Measurements from ENCODE around the gene KCNN2.

KCNN2 gene

DNA sequence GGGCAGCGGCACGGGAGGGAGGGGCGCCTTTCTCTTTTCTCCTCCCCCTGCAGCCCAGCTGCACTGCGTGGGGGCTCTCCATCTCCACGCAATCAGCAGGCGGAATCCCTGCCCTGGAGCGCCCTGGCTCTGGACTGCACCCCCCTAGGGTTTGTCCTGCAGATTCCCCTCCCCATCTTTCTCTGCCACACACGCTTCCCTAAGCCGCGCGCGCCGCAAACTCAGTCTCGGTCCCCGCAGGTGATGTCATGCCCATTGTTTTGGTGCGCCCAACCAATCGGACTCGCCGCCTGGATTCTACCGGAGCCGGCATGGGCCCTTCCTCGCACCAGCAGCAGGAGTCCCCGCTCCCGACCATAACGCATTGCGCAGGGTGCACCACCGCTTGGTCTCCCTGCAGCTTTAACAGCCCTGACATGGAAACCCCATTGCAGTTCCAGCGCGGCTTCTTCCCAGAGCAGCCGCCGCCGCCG, at the start of gene KCNN2:
KCNN2 (plus strand) TSS at position 347 of the 473 bp plus-strand sequence; CDS start at position 417, 70 bp downstream.
- ATAC-seq (no peak), DNase-seq (ENCODE audit: low spot score in 2 of 2) (no peak)
- Mint-ChIP-seq H3K4me1 (peaks cover 5% of the 10 kb centered on the region), H3K9me3 (no peaks in the 10 kb centered on the region), H3K4me3 (no peak within 1 kb of the TSS), H3K27ac (no peak within 1 kb of the TSS), H3K36me3 (no peaks in the 10 kb centered on the region)

DNA sequence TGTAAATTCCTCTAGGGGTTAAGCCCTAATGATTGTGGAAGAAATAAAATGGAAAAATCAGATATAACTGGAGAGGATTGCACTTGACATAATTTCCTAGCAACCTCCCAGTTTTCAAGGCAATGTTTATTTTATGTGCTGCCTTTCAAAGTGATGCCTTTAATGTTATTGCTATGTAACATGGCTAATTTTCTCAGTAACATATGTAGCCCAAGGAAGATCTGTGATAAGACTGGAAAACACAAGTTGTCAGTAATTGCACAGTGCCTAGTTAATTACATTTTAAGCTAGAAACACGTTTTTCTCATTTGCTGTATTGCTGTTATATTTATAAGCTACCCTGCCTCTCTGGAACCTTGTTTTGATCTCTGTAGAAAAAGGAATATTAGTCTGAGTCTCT, 49.2 kb upstream of the KCNN2 start:
- DNase-seq (ENCODE audit: low spot score in 2 of 2), result no peak
- no peak overlapping the region for H3K27ac Mint-ChIP-seq
- no peaks in the 10 kb centered on the region for H3K4me1 Mint-ChIP-seq
- H3K4me3 Mint-ChIP-seq, result no peak overlapping the region
- no peaks in the 10 kb centered on the region for H3K9me3 Mint-ChIP-seq
- H3K36me3 Mint-ChIP-seq, result no peaks in the 10 kb centered on the region
- no peak for ATAC-seq

DNA sequence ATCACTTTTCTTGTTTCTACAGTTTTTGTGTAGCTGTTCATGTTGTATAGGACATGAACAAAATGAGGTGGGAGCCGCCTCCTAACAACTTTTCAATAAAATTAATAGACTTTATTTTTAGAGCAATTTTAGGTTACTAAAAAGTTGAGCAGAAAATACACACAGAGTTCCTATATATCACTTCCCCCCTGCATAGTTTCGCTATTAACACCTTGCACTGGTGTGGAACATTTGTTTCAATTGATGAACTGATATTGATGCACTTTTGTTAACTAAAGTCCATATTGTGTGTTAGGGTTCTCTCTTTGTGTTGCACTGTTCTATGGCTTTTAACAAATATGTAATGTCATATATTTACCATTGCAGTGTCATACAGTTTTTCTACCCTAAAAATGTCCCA, 47.8 kb upstream of the KCNN2 start:
- H3K9me3 Mint-ChIP-seq, result no peaks in the 10 kb centered on the region
- ATAC-seq (no peak), DNase-seq (ENCODE audit: low spot score in 2 of 2) (no peak)
- no peak overlapping the region for H3K4me3 Mint-ChIP-seq
- H3K4me1 Mint-ChIP-seq, result no peaks in the 10 kb centered on the region
- no peak overlapping the region for H3K27ac Mint-ChIP-seq
- H3K36me3 Mint-ChIP-seq, result no peaks in the 10 kb centered on the region

DNA sequence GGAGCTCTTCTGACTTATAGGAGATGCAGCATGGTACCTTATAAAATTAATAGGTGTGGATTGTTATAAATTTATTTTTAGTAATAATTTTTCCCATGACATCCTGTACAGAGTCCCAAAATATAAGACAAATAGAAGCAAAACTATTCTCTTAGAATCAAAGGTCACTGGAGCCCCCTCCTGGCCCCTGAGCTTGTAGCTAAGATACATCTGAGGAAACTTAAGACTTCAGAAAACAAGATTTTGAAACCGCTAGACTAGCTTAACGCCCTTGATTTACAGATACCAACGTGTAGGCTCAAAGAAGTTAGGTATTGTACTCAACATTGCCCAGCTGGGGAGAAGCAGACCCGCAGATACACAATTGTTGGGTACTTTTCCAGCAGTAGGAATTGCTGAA, 45.7 kb upstream of the KCNN2 start:
- no peak for ATAC-seq
- Mint-ChIP-seq H3K4me1 (no peaks in the 10 kb centered on the region), H3K9me3 (no peaks in the 10 kb centered on the region), H3K36me3 (no peaks in the 10 kb centered on the region), H3K27ac (no peak overlapping the region), H3K4me3 (no peak overlapping the region)
- no peak for DNase-seq (ENCODE audit: low spot score in 2 of 2)

DNA sequence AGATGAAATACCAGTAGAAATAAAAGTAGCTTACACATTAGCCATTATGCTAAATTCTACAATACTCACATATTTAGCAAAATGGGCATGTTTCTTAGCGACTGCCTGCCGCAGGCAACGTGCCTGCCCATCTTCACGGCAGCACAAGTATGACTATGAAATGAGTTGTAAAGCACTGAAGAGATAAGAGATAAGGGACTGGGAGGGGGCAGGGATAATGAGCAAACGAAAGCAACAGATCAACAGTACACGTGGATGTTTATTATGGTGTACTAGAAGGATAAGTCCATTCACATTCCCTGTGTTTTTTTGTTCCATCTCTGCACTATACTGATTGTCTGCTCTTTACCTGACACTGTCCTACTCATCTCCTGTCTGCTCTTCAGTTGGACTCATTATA, 44.1 kb upstream of the KCNN2 start:
- no peaks in the 10 kb centered on the region for H3K4me1 Mint-ChIP-seq
- DNase-seq (ENCODE audit: low spot score in 2 of 2) (no peak), ATAC-seq (no peak)
- H3K9me3 Mint-ChIP-seq, result no peaks in the 10 kb centered on the region
- no peak overlapping the region for H3K27ac Mint-ChIP-seq
- H3K36me3 Mint-ChIP-seq, result no peaks in the 10 kb centered on the region
- no peak overlapping the region for H3K4me3 Mint-ChIP-seq

DNA sequence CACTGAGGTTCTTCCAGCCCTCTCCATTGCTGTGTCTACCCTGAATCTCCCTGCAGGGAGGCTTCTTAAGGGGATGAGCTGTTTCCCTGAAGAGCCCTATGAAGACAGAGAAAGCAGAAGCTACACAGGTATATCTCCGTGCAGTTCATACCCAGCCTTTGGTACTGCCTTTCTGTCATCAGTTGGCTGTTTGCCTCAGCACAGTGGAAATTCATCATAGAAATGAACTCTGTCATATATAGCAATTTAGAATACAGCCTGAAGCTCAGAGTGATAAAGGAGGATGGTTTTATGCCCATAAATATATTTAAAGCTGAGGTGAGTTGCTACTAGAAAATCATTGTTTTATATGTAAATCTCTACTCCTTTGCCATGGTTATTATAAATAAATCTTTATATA, 42.6 kb upstream of the KCNN2 start:
- no peak for DNase-seq (ENCODE audit: low spot score in 2 of 2)
- Mint-ChIP-seq H3K27ac (no peak overlapping the region), H3K4me1 (no peaks in the 10 kb centered on the region), H3K36me3 (no peaks in the 10 kb centered on the region), H3K9me3 (peaks cover 2% of the 10 kb centered on the region), H3K4me3 (no peak overlapping the region)
- no peak for ATAC-seq

DNA sequence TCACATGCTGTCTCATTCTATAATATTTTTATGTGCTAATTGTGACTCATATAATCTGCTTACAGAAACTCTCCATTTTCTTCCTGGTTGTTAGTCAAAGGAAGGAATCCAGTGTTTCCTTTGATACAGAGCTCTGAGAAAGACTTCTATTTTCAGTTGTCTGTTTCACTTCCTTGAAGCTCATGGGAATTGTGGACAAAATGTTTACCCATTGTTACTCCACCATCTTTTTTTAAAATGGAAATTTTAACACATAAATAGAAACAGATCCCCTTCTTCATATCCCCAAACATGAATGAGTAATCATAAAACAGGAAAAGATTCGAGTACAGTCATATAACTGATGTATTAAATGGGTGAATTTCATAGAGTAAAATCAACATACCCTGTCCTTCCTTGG, 42.0 kb upstream of the KCNN2 start:
- peaks cover 2% of the 10 kb centered on the region for H3K9me3 Mint-ChIP-seq
- H3K4me3 Mint-ChIP-seq, result no peak overlapping the region
- ATAC-seq (no peak), DNase-seq (ENCODE audit: low spot score in 2 of 2) (no peak)
- no peaks in the 10 kb centered on the region for H3K4me1 Mint-ChIP-seq
- H3K27ac Mint-ChIP-seq, result no peak overlapping the region
- no peaks in the 10 kb centered on the region for H3K36me3 Mint-ChIP-seq

DNA sequence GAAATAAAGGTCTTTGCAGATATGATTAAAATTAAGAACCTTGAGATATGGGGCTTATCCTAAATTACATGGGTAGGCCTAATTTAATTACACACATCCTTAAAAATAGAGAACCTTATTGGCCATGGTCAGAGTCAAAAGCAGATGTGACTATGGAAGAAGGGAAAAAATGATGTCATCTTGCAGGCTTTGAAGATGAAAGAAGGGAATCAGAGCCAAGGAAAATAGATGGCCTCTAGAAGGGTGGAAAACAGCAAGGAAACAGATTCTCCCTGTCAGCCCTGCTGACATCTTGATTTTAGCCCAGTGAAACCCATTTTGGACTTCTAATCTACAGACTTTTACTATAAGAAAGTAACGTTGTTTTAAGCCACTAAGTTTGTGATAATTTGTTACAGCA, 37.6 kb upstream of the KCNN2 start:
- Mint-ChIP-seq H3K27ac (no peak overlapping the region), H3K4me1 (no peaks in the 10 kb centered on the region), H3K36me3 (no peaks in the 10 kb centered on the region), H3K9me3 (peaks cover 2% of the 10 kb centered on the region), H3K4me3 (no peak overlapping the region)
- ATAC-seq (no peak), DNase-seq (ENCODE audit: low spot score in 2 of 2) (no peak)

DNA sequence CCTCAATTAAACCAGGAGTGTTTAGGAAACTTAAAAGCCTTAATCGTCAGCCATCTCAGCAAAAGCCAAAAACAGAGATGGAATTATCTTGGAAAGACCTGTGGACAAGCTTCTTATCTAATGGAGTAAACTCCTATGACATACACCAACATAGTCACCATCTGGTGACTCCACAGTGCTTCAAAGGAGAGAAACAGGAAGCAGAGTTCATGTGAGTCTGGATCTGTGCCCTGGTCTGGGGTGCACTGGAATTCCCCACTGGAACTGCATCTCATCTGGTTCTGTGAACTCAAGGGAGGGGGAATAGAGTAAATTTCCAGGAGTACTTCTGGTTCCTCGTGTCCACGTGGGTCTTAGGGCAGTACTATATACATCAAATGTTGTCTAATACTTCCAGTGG, 36.3 kb upstream of the KCNN2 start:
- Mint-ChIP-seq H3K36me3 (no peaks in the 10 kb centered on the region), H3K4me3 (no peak overlapping the region), H3K27ac (no peak overlapping the region), H3K4me1 (no peaks in the 10 kb centered on the region), H3K9me3 (peaks cover 2% of the 10 kb centered on the region)
- DNase-seq (ENCODE audit: low spot score in 2 of 2) (no peak), ATAC-seq (no peak)

DNA sequence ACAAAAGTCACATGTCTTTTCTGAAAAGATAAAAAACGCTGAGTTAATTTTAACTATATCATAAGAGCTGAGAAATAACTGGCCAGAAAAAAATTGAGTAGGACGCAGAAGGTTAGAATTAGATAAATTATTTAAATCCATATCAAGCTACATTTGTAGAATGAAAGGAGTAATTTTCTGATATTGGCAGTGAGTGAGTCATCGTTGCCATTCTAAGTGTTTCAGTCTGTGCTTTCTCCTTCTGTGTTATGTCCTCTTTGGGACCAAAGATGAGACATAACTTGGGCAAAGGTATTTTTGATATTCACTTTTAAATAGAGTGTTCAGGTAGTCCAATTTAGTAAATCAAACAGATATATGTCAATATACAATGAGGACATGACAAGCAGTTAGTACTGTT, 34.4 kb upstream of the KCNN2 start:
- DNase-seq (ENCODE audit: low spot score in 2 of 2) (no peak), ATAC-seq (no peak)
- H3K4me3 Mint-ChIP-seq, result no peak overlapping the region
- no peaks in the 10 kb centered on the region for H3K4me1 Mint-ChIP-seq
- H3K27ac Mint-ChIP-seq, result no peak overlapping the region
- H3K9me3 Mint-ChIP-seq, result peaks cover 2% of the 10 kb centered on the region
- H3K36me3 Mint-ChIP-seq, result no peaks in the 10 kb centered on the region

DNA sequence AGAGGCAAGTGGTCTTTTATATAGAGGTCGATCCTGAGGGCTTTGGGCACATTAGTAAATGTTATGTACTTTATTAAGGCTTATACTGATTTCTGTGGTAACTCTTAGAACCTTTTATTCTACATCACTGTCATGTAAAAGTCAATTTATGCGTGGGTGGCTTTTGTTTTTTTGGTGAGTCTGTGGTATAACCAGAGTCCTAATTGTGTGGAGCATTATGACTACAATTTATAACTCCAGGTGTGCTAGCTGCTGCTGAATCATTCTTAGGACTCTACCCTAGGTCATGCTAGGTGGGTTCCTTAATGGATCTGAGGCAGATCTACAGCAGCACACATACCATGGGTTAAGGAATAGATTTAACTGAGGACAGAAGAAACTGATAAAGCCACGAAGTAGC, 33.9 kb upstream of the KCNN2 start:
- Mint-ChIP-seq H3K4me3 (no peak overlapping the region), H3K36me3 (no peaks in the 10 kb centered on the region)

DNA sequence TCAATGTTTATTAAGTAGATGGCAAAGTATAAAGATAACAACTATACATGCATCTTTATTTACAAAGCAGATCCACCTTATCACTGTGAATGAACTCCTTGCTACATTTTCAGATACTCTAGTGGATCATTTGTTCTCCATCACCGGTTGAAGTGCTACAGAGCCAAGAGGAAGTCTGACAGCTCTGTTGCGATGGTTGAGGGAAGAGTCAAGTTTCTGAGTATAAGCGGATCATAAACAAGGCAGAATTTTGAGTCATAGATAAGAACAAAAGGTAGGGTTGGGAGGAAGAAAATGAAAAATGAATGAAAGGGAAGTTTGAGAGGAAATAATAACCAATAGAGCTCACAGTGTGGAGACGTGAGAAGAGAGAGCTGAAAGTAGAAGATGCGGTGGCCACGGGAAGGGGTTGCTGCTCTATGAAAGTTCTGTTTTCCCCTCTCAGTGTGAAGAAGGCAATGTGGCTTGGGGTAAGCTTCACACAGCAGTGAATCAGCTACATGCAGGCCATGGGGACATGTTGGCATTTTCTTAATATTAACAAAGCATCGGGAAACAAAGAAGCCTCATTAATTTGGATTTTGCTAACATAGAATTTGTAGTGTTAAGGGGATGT, 30.8 kb upstream of the KCNN2 start:
- peaks cover 8% of the 10 kb centered on the region for H3K9me3 Mint-ChIP-seq

More for the DNA sequence above, 33.9 kb upstream of the KCNN2 start:
- no peak overlapping the region for H3K27ac Mint-ChIP-seq
- ATAC-seq, result no peak
- H3K9me3 Mint-ChIP-seq, result peaks cover 2% of the 10 kb centered on the region
- no peaks in the 10 kb centered on the region for H3K4me1 Mint-ChIP-seq
- no peak for DNase-seq (ENCODE audit: low spot score in 2 of 2)

DNA sequence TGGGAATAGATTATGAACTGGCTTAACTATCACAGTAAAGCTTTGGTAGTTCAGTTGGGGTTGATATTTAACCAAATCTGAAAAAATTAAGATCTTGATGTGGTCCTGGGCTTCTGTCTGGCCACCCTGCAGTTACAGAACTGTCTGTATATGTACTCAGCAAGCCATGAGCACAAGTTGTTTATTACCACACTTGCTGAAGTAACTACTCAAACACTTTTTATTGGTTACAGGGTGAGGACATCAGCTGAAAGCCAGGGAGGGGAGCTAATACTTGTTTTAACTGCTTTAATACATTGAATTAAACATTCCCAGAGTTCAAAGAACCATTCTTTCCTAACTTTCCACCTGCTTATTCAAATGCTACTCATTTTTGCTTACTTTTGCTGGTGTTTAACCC, 29.4 kb upstream of the KCNN2 start:
- Mint-ChIP-seq H3K27ac (no peak overlapping the region), H3K36me3 (no peaks in the 10 kb centered on the region), H3K4me3 (no peak overlapping the region), H3K9me3 (peaks cover 8% of the 10 kb centered on the region), H3K4me1 (no peaks in the 10 kb centered on the region)
- DNase-seq (ENCODE audit: low spot score in 2 of 2) (no peak), ATAC-seq (no peak)

More for the DNA sequence above, 30.8 kb upstream of the KCNN2 start:
- Mint-ChIP-seq H3K36me3 (no peaks in the 10 kb centered on the region), H3K27ac (no peak overlapping the region), H3K4me1 (no peaks in the 10 kb centered on the region), H3K4me3 (no peak overlapping the region)
- DNase-seq (ENCODE audit: low spot score in 2 of 2) (no peak), ATAC-seq (no peak)

DNA sequence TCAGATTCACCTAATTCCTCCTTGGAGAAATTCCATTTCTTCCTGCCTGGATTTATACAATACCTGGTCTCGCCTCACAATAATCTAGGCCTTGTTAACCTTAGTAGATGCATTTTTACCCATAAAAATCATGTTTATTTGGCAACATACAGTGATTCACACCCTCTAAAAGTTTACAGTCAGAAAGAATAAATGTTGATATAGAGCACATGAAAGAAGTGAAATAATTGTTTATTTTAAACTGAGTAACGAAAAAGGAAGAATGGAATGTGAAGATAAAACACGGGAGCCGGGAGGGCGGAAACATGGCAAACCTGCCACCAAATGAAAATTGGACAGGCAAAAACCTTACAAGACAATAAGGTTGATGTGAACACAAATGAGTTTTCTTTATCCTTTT, 28.9 kb upstream of the KCNN2 start:
- H3K27ac Mint-ChIP-seq, result no peak overlapping the region
- no peaks in the 10 kb centered on the region for H3K4me1 Mint-ChIP-seq
- H3K9me3 Mint-ChIP-seq, result peaks cover 8% of the 10 kb centered on the region
- no peak for DNase-seq (ENCODE audit: low spot score in 2 of 2)
- H3K4me3 Mint-ChIP-seq, result no peak overlapping the region
- ATAC-seq, result no peak
- no peaks in the 10 kb centered on the region for H3K36me3 Mint-ChIP-seq

DNA sequence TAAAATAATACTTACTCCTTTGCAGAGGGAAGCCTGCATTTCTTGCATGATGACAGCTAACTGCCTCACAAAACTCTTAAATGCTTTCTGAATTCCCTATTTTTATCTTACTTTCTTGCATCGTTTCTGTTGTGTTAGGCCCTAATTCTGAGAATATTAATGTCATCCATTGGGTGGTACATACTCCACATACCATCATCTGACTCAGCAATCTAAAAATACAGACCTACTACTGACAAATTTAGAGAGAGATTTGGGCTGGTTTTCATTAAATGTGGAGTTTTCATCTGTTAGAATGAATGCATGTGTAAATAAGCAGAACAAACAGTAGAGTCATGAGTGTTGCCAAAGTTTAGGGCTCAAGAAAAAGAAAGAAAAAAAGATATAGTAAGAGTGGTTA, 26.5 kb upstream of the KCNN2 start:
- H3K4me1 Mint-ChIP-seq, result no peaks in the 10 kb centered on the region
- DNase-seq (ENCODE audit: low spot score in 2 of 2) (no peak), ATAC-seq (no peak)
- no peak overlapping the region for H3K27ac Mint-ChIP-seq
- H3K4me3 Mint-ChIP-seq, result no peak overlapping the region
- H3K36me3 Mint-ChIP-seq, result no peaks in the 10 kb centered on the region
- H3K9me3 Mint-ChIP-seq, result peaks cover 8% of the 10 kb centered on the region

DNA sequence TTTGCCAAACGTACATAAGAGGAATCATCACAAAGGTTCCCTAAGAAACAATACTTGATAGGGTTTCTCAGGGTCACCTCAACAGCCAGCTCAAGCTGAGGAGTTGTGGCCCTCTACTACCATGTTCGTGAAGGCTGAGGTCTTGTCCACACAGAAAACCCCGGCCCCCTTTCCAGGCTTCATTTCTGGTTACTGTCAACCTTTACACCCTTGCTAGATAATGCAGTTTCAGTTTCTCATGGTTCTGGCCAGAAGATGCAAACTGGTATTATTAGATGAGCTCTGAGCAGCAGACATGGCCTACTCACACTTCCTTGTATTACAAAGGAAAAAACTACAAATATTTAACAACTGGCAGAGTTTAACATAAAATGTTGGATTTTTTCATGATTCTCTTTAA, 22.8 kb upstream of the KCNN2 start:
- ATAC-seq (no peak), DNase-seq (ENCODE audit: low spot score in 2 of 2) (no peak)
- Mint-ChIP-seq H3K4me3 (no peak overlapping the region), H3K9me3 (peaks cover 6% of the 10 kb centered on the region), H3K27ac (no peak overlapping the region), H3K36me3 (no peaks in the 10 kb centered on the region), H3K4me1 (no peaks in the 10 kb centered on the region)

DNA sequence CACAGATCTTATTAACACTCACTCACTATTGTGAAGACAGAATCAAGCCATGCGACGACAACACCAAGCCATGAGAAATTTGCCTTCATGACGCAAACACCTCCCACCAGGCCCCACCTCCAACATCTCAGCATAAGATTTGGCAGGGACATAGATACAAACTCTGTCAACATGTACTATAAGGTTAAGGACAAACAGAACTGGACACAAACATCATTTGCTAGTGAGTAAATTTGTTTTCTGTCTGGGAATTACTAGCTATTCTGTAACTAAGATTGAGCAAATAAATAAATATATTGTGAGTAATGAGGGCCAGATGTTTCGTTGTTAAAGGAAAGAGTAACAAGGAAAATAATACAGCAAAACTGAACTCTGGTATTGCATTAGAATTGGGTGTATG, 15.7 kb upstream of the KCNN2 start:
- Mint-ChIP-seq H3K4me1 (no peaks in the 10 kb centered on the region), H3K9me3 (peaks cover 2% of the 10 kb centered on the region), H3K4me3 (no peak overlapping the region), H3K36me3 (no peaks in the 10 kb centered on the region), H3K27ac (no peak overlapping the region)
- ATAC-seq (no peak), DNase-seq (ENCODE audit: low spot score in 2 of 2) (no peak)
